Astrocyte (in vitro differentiated cells and primary cell): ENCODE measurements around the gene MARCHF9. TPM values are rescaled to one million over a fixed set of nuclear protein-coding genes. Genes with fewer than 3 reads are reported as not detected.

Experiments
- DNase-seq: peaks from one replicate; pipeline ENCODE4 v3.0.0-alpha.2; 2010; ENCODE audit warnings: low read depth
- FAIRE-seq: peaks from 2 replicates; lab custom pipeline; 2011; peaks lifted over from hg19 to GRCh38; lab: Jason Lieb, UNC
- H2AFZ ChIP-seq: 2 replicates; pipeline ENCODE4 v1.6.0; 2012; ENCODE audit warnings: low read depth, low read length, inconsistent platforms
- H3K27ac ChIP-seq: 2 replicates; pipeline ENCODE4 v1.5.1; 2011; ENCODE audit warnings: low read depth, low read length, inconsistent platforms
- H3K27me3 ChIP-seq: 2 replicates; pipeline ENCODE4 v1.6.0; 2011; ENCODE audit warnings: low read length, inconsistent platforms; ENCODE audit not compliant: insufficient read depth
- H3K36me3 ChIP-seq: 2 replicates; pipeline ENCODE4 v1.5.1; 2011; ENCODE audit warnings: low read length, inconsistent platforms; ENCODE audit not compliant: insufficient read depth
- H3K4me1 ChIP-seq: 2 replicates; pipeline ENCODE4 v1.5.1; 2011; ENCODE audit warnings: low read length, inconsistent platforms; ENCODE audit not compliant: insufficient read depth
- H3K4me2 ChIP-seq: 2 replicates; pipeline ENCODE4 v1.6.0; 2012; ENCODE audit warnings: low read length, inconsistent platforms
- H3K4me3 ChIP-seq: 2 replicates; pipeline ENCODE4 v1.5.1; 2011; ENCODE audit warnings: low read depth, mild to moderate bottlenecking, low read length, inconsistent platforms; ENCODE audit not compliant: insufficient read depth
- H3K79me2 ChIP-seq: 2 replicates; pipeline ENCODE4 v1.6.0; 2012; ENCODE audit warnings: mild to moderate bottlenecking, low read length, inconsistent platforms; ENCODE audit not compliant: insufficient read depth
- H3K9ac ChIP-seq: 2 replicates; pipeline ENCODE4 v1.6.0; 2012; ENCODE audit warnings: mild to moderate bottlenecking, low read length, inconsistent platforms
- H3K9me3 ChIP-seq: 2 replicates; pipeline ENCODE4 v1.5.1; 2012; ENCODE audit warnings: low read depth, mild to moderate bottlenecking, low read length, inconsistent platforms; ENCODE audit not compliant: insufficient read depth
- H4K20me1 ChIP-seq: 2 replicates; pipeline ENCODE4 v1.6.0; 2012; ENCODE audit warnings: low read length, inconsistent platforms; ENCODE audit not compliant: insufficient read depth
- H3K27ac Mint-ChIP-seq: one replicate; pipeline ENCODE4 v1.8.0; 2021; ENCODE audit warnings: mild to moderate bottlenecking, mixed read lengths; ENCODE audit not compliant: unreplicated experiment
- H3K27me3 Mint-ChIP-seq: one replicate; pipeline ENCODE4 v1.8.0; 2021; ENCODE audit warnings: low read depth, mixed read lengths; ENCODE audit not compliant: unreplicated experiment
- H3K36me3 Mint-ChIP-seq: one replicate; pipeline ENCODE4 v1.8.0; 2021; ENCODE audit warnings: low read depth, mixed read lengths; ENCODE audit not compliant: unreplicated experiment
- H3K4me1 Mint-ChIP-seq: one replicate; pipeline ENCODE4 v1.8.0; 2021; ENCODE audit warnings: low read depth, mixed read lengths; ENCODE audit not compliant: unreplicated experiment
- H3K4me3 Mint-ChIP-seq: one replicate; pipeline ENCODE4 v1.8.0; 2021; ENCODE audit warnings: mild to moderate bottlenecking, moderate library complexity, mixed read lengths; ENCODE audit not compliant: unreplicated experiment
- H3K9me3 Mint-ChIP-seq: one replicate; pipeline ENCODE4 v1.8.0; 2021; ENCODE audit warnings: mild to moderate bottlenecking, mixed read lengths; ENCODE audit not compliant: unreplicated experiment
- CTCF ChIP-seq: IDR thresholded peaks from 2 replicates; pipeline ENCODE4 v1.5.1; 2011; ENCODE audit warnings: low read depth, mild to moderate bottlenecking, inconsistent platforms, low read length, moderate library complexity; ENCODE audit not compliant: insufficient read depth
- EZH2 ChIP-seq: IDR thresholded peaks from 2 replicates; pipeline ENCODE4 v1.6.1; 2012; ENCODE audit warnings: mild to moderate bottlenecking, low read length, inconsistent platforms; ENCODE audit not compliant: insufficient read depth
- total RNA-seq: library from RNA; stranded (reverse); gene quantifications from 2 replicates; pipeline ENCODE4 v1.2.1, GENCODE V29; 2021

Gene MARCHF9
- total RNA-seq, 1 donor from 2014 or later = 13.0 TPM

- H3K4me3 ChIP-seq = no peak overlapping the region
These were observed 27.3 kb downstream of the MARCHF9 start for GRCh38 chr12:57782243-57782607.

GRCh38 chr12:57782608-57783465 lies 27.9 kb downstream of the MARCHF9 start, which contains the start of gene TSFM:
TSS of gene TSFM (plus strand) at chr12:57782787. CDS start at chr12:57782802, 15 bp downstream.
- peaks cover 8% of the 10 kb centered on the region for H3K36me3 Mint-ChIP-seq
- no peaks in the 10 kb centered on the region for H3K27me3 Mint-ChIP-seq
- no peak for TF ChIP-seq EZH2
- peak; percentile 95 for TF ChIP-seq CTCF
- H3K4me3 Mint-ChIP-seq = peak within 1 kb of the TSS; percentile 100
- H3K4me3 ChIP-seq = peak within 1 kb of the TSS; percentile 96
- peaks cover 5% of the 10 kb centered on the region for H3K4me1 Mint-ChIP-seq
- DNase-seq = peak; percentile 86
- FAIRE-seq = no peak
- H2AFZ ChIP-seq = peak within 1 kb of the TSS; percentile 94
- peak within 1 kb of the TSS; percentile 94 for H3K27ac Mint-ChIP-seq
- H4K20me1 ChIP-seq = peaks cover 5% of the 10 kb centered on the region
- peak within 1 kb of the TSS; percentile 75 for H3K27ac ChIP-seq
- peak within 1 kb of the TSS; percentile 97 for H3K9ac ChIP-seq
- no peaks in the 10 kb centered on the region for H3K9me3 ChIP-seq
- H3K79me2 ChIP-seq = peaks cover 18% of the 10 kb centered on the region
- H3K9me3 Mint-ChIP-seq = no peaks in the 10 kb centered on the region
- H3K4me2 ChIP-seq = peak within 1 kb of the TSS; percentile 93
- H3K27me3 ChIP-seq = no peaks in the 10 kb centered on the region
- peaks cover 4% of the 10 kb centered on the region for H3K4me1 ChIP-seq
- H3K36me3 ChIP-seq = peaks cover 26% of the 10 kb centered on the region

More at GRCh38 chr12:57782243-57782607, 27.3 kb downstream of the MARCHF9 start:
- H3K27me3 Mint-ChIP-seq = no peaks in the 10 kb centered on the region
- H3K4me1 Mint-ChIP-seq = peaks cover 5% of the 10 kb centered on the region
- TF ChIP-seq EZH2 (no peak), CTCF (no peak)
- FAIRE-seq (no peak), DNase-seq (no peak)
- no peaks in the 10 kb centered on the region for H3K9me3 ChIP-seq
- no peak overlapping the region for H3K9ac ChIP-seq
- H3K4me2 ChIP-seq = peak overlapping the region; percentile 93
- no peaks in the 10 kb centered on the region for H3K9me3 Mint-ChIP-seq
- H3K36me3 ChIP-seq = peaks cover 23% of the 10 kb centered on the region
- H3K27me3 ChIP-seq = no peaks in the 10 kb centered on the region
- peak overlapping the region; percentile 94 for H3K27ac Mint-ChIP-seq
- peaks cover 4% of the 10 kb centered on the region for H3K4me1 ChIP-seq
- no peak overlapping the region for H2AFZ ChIP-seq
- peak overlapping the region; percentile 100 for H3K4me3 Mint-ChIP-seq
- peaks cover 18% of the 10 kb centered on the region for H3K79me2 ChIP-seq
- no peak overlapping the region for H3K27ac ChIP-seq
- H3K36me3 Mint-ChIP-seq = peaks cover 8% of the 10 kb centered on the region
- H4K20me1 ChIP-seq = peaks cover 5% of the 10 kb centered on the region

GRCh38 chr12:57783466-57783801 lies 28.5 kb downstream of the MARCHF9 start:
- Histone ChIP-seq H3K27ac (peak overlapping the region; percentile 75), H3K9ac (peak overlapping the region; percentile 97), H3K4me2 (peak overlapping the region; percentile 93), H3K27me3 (no peaks in the 10 kb centered on the region), H3K36me3 (peaks cover 26% of the 10 kb centered on the region), H3K9me3 (no peaks in the 10 kb centered on the region), H3K4me1 (peaks cover 4% of the 10 kb centered on the region), H2AFZ (peak overlapping the region; percentile 94), H4K20me1 (peaks cover 5% of the 10 kb centered on the region), H3K4me3 (peak overlapping the region; percentile 96), H3K79me2 (peaks cover 18% of the 10 kb centered on the region)
- Mint-ChIP-seq H3K4me3 (peak overlapping the region; percentile 100), H3K9me3 (no peaks in the 10 kb centered on the region), H3K27ac (peak overlapping the region; percentile 94), H3K36me3 (peaks cover 8% of the 10 kb centered on the region), H3K4me1 (peaks cover 5% of the 10 kb centered on the region), H3K27me3 (no peaks in the 10 kb centered on the region)
- FAIRE-seq = no peak
- no peak for DNase-seq
- TF ChIP-seq CTCF = no peak
- TF ChIP-seq EZH2 = no peak
